HL-60 (cell line): Measurements from ENCODE around the gene CD3G.

Source experiments
- CTCF ChIP-seq: IDR thresholded peaks from one replicate; pipeline ENCODE4 v1.5.1; 2011; ENCODE audit warnings: low read length, control low read depth, inconsistent platforms; ENCODE audit not compliant: insufficient read depth
- GABPA ChIP-seq: IDR thresholded peaks from 2 replicates; pipeline ENCODE4 v1.6.1; 2012; ENCODE audit warnings: low read depth
- POLR2AphosphoS5 ChIP-seq: IDR thresholded peaks from 2 replicates; pipeline ENCODE4 v1.6.1; 2012; ENCODE audit warnings: low read depth

DNA sequence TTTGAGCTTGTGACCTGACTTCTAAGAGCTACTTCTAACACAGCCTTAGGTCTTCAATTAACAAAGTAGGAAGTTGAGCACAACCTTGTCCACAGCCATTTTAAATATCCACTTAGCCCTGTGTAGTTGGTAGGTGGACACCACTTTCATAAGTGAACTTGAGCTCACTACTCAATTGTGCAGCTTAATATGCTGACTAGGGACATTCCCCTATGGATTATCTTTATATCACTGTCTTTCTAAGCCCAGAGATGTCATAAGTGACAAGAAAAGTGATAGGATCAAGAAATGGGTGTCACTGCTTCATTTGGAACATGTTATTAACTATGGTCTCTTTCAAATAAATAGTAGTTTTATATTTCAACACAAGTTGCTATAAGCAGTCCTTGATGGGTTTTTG is 53.3 kb downstream of the CD3G start:
- TF ChIP-seq POLR2AphosphoS5 (no peak), CTCF (no peak), GABPA (no peak)
